Body of pancreas (tissue), 4 donors: ENCODE measurements around the gene TFAP2B. TPM values are rescaled to one million over a fixed set of nuclear protein-coding genes. Genes with fewer than 3 reads are reported as not detected.

Source experiments
- ATAC-seq: fragments of 150-250 bp; one replicate; pipeline ENCODE4 v1.9.1; 2016
- DNase-seq, 4 donors: peaks; one replicate each; pipeline ENCODE4 v3.0.0-alpha.2; 2019
- H3K27ac ChIP-seq, 4 donors: fragments of 200-600 bp; sonication (generic); 1 replicate in 3 of 4; 2 replicates in 1 of 4; pipeline versions ENCODE4 v1.5.1 to v1.6.1; 2016 to 2019; ENCODE audit warnings: mild to moderate bottlenecking in 1 of 4, mixed read lengths in 1 of 4, moderate library complexity in 1 of 4
- H3K27me3 ChIP-seq, 2 donors: fragments of 200-600 bp; sonication (generic); one replicate each; pipeline ENCODE4 v1.6.0; 2016; ENCODE audit warnings: mild to moderate bottlenecking in 1 of 2
- H3K36me3 ChIP-seq, 2 donors: fragments of 200-600 bp; sonication (generic); replicated peaks in 1 of 2; 2 replicates each; pipeline ENCODE4 v1.5.1; 2016; ENCODE audit warnings: low read depth in 2 of 2; ENCODE audit not compliant: insufficient read depth in 1 of 2
- H3K4me1 ChIP-seq: fragments of 200-600 bp; sonication (generic); one replicate; pipeline ENCODE4 v1.6.0; 2016
- H3K4me3 ChIP-seq, 2 donors: fragments of 200-600 bp; sonication (generic); 1 replicate in 1 of 2; 2 replicates in 1 of 2; pipeline ENCODE4 v1.5.1; 2016 to 2019
- H3K9me3 ChIP-seq, 3 donors: fragments of 200-600 bp; sonication (generic); 1 replicate in 2 of 3; 2 replicates in 1 of 3; pipeline ENCODE4 v1.5.1; 2016
- POLR2A ChIP-seq, 3 donors: fragments of 450-650 bp; IDR thresholded peaks; one replicate each; pipeline ENCODE4 v1.6.1; 2016; ENCODE audit warnings: antibody characterized with exemption in 3 of 3, mild to moderate bottlenecking in 2 of 3
- WGBS, 2 donors: methylation state at CpG; one replicate each; pipeline ENCODE4 v1.1.5; 2017; 5-methylcytosine and 5-hydroxymethylcytosine counted together
- intact Hi-C: fragments of 100-400 bp; cut with DNase I; formaldehyde crosslinking; loops from one replicate; pipeline ENCODE4 v1.15.1; 2023
- total RNA-seq, 2 donors: library from RNA; depleted of rRNA; stranded (reverse); fragments of >200 nt; gene quantifications; one replicate each; pipeline ENCODE4 v1.1.0, GENCODE V29; 2016
- TF ChIP-seq, protein P1 (sequence below), 7 experiments: fragments of 450-650 bp in 4 of 7; fragments of 200-600 bp in 3 of 7; sonication (generic) in 3 of 7; IDR thresholded peaks; one replicate each; pipeline ENCODE4 v1.5.1; 2016 to 2019; ENCODE audit warnings: antibody characterized with exemption in 7 of 7

The TFAP2B gene
- total RNA-seq, 2 donors from 2014 or later = not detected

DNA sequence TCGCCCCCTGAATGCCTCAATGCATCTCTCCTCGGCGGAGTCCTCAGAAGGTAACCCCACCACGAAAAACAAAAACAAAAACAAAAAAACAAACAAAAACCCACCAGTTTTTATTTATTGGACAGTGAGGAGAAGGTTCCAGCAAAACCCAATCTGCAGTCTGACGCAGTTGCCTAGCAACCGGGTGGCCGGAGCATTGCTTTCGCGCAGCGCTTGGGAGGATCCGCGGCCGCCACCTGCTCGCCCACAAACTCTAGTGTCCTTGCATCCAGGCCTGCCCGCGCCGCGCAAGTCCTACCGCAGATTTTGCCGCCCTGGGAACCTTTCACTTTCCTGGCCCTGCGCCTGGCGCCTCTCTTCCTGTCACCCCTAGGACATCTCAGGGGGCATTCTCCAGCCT is 17.6 kb downstream of the TFAP2B start:
- Histone ChIP-seq H3K4me3 (no peak overlapping the region), H3K27ac (no peak overlapping the region), H3K4me1 (no peaks in the 10 kb centered on the region), H3K27me3 (peaks cover 0 to 11% of the 10 kb centered on the region in 2 donors), H3K9me3 (no peaks in the 10 kb centered on the region), H3K36me3 (no peaks in the 10 kb centered on the region)
- WGBS, 2 donors = 8 to 17% methylated on average over 22 of the region's 22 CpGs
- no peak for TF ChIP-seq POLR2A (IDR thresholded peaks at IDR 0.05)
- TF ChIP-seq, protein P1, sequence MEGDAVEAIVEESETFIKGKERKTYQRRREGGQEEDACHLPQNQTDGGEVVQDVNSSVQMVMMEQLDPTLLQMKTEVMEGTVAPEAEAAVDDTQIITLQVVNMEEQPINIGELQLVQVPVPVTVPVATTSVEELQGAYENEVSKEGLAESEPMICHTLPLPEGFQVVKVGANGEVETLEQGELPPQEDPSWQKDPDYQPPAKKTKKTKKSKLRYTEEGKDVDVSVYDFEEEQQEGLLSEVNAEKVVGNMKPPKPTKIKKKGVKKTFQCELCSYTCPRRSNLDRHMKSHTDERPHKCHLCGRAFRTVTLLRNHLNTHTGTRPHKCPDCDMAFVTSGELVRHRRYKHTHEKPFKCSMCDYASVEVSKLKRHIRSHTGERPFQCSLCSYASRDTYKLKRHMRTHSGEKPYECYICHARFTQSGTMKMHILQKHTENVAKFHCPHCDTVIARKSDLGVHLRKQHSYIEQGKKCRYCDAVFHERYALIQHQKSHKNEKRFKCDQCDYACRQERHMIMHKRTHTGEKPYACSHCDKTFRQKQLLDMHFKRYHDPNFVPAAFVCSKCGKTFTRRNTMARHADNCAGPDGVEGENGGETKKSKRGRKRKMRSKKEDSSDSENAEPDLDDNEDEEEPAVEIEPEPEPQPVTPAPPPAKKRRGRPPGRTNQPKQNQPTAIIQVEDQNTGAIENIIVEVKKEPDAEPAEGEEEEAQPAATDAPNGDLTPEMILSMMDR (IDR thresholded peaks at IDR 0.05) = no peak
- DNase-seq = no peak
- ATAC-seq = no peak
- intact Hi-C loops = no loop called here

DNA sequence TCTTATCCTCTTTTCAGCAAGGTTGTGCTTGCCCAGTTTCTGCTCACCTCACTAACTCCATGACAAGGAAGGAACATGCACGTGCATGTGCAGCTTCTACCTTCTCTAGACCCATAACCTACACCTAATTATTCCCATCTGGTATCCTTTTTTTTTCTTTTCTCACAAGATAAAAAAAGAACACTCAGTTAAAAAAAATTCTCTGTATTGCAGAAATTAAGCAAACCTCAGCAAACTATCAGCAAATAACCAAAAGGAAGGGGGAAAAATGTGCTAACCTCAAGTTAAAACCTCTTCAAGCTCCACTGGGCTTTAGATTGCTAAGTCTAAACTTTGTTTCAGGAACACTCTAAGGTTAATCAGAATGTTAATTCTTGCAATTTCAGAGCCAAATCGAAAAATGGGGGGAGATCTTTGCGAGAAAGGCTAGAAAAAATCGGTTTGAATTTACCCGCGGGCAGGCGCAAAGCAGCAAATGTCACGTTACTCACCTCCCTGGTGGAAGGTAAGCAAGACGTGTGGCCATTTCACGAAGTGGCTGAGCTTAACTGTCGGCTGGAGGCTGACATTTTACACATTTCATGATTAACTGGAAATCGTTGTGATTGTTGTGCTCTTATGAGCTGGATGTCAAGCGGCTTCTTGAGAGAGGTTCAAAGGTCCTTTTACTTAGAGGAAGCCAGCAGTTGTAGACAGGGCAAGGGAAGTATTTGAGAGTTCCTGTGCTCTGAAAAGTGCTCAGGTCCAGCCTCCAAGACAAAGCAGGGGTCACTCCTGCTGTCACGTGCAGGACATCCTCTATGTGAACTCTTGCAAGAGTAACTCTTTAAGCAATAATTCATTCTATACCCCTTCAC is 19.1 kb downstream of the TFAP2B start:
- no peaks in the 10 kb centered on the region for H3K9me3 ChIP-seq
- ATAC-seq = no peak
- no peak for DNase-seq
- TF ChIP-seq POLR2A (IDR thresholded peaks at IDR 0.05) = no peak
- TF ChIP-seq, protein P1 (IDR thresholded peaks at IDR 0.05) = no peak
- no peaks in the 10 kb centered on the region for H3K36me3 ChIP-seq
- peaks cover 0 to 10% of the 10 kb centered on the region in 2 donors for H3K27me3 ChIP-seq
- intact Hi-C loops = no loop called here
- WGBS, 2 donors = 7 to 8% methylated on average over 14 of the region's 14 CpGs
- no peak overlapping the region for H3K4me3 ChIP-seq
- H3K4me1 ChIP-seq = no peaks in the 10 kb centered on the region
- H3K27ac ChIP-seq = no peak overlapping the region

DNA sequence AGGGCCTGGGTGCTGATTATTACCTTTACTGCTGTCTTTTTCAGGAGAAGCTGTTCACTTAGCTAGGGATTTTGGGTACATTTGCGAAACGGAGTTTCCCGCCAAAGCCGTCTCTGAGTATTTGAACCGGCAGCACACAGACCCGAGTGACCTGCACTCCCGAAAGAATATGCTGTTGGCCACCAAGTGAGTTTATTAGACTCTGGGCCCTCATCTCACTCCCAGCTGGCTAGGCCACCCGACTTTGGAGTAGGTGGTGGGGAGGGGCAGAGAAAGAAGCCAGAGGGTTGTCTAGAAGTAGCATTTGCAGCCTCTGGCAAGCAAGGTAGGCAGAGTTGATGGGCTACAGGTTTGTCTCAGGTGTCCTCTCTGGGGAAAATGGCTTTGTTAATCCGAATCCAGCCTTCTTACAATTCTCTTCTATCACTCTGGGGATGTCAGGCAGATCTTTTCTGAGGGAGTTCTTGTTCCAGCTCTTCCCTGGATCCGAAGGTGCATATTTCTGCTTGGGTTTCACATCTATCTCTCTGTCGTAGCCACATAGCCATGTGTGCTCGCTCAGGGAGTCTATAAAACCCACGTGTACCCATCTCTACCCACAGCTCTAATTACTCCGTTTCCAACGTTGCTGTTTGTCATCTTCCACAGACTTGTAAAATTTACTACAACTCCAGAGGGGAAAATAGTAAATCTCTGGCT is 21.6 kb downstream of the TFAP2B start:
- WGBS, 2 donors = 39 to 50% methylated on average over 15 of the region's 15 CpGs

DNA sequence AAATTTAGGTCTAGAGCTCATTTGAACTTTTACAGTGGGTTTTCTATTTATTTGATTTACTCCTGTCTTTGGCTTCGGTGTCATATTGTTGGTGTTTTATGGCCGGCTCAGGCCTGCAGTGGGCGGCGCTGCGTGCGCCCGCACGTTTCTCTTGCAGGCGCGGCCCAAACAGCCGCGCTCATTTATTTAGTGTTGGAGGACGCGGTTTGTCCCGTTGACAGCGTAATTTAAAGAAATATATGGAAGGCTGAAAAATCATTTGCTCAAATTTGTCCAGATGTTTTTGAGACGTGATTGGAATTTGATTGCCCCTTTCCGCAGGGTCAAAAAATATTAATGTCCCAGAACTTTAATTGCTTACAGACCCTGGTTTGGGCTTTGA is 22.1 kb downstream of the TFAP2B start:
- DNase-seq (no peak), ATAC-seq (no peak)
- peaks cover 3% of the 10 kb centered on the region for H3K4me1 ChIP-seq
- no peaks in the 10 kb centered on the region for H3K9me3 ChIP-seq
- H3K27ac ChIP-seq = no peak overlapping the region
- H3K36me3 ChIP-seq = no peaks in the 10 kb centered on the region
- WGBS, 2 donors = 20 to 32% methylated on average over 18 of the region's 18 CpGs
- no peak for TF ChIP-seq POLR2A (IDR thresholded peaks at IDR 0.05)
- TF ChIP-seq, protein P1 (IDR thresholded peaks at IDR 0.05) = no peak
- intact Hi-C loops = no loop called here
- peaks cover 0 to 25% of the 10 kb centered on the region in 2 donors for H3K27me3 ChIP-seq
- H3K4me3 ChIP-seq = no peak overlapping the region

More for the DNA sequence above, 21.6 kb downstream of the TFAP2B start:
- H3K27me3 ChIP-seq = peaks cover 0 to 19% of the 10 kb centered on the region in 2 donors
- peaks cover 3% of the 10 kb centered on the region for H3K4me1 ChIP-seq
- no peak for DNase-seq
- no peak for ATAC-seq
- intact Hi-C loops = no loop called here
- H3K4me3 ChIP-seq = no peak overlapping the region
- no peak overlapping the region for H3K27ac ChIP-seq
- no peak for TF ChIP-seq POLR2A (IDR thresholded peaks at IDR 0.05)
- TF ChIP-seq, protein P1 (IDR thresholded peaks at IDR 0.05) = no peak
- H3K9me3 ChIP-seq = no peaks in the 10 kb centered on the region
- no peaks in the 10 kb centered on the region for H3K36me3 ChIP-seq
